Calu3 (cell line): Measurements from ENCODE around the gene NUDT11. TPM values are rescaled to one million over a fixed set of nuclear protein-coding genes. Genes with fewer than 3 reads are reported as not detected.

Experiments
- BruUV-seq: library from RNA; stranded (reverse); fragments of 400-500 nt; replicated peaks from 2 replicates; lab custom pipeline; 2021; lab: Mats Ljungman, UMichigan
- CTCF ChIA-PET: fragments of 300-600 bp; sonication (Branson Sonifier 250); formaldehyde crosslinking; loops from one replicate; lab custom pipeline; 2022; ENCODE audit warnings: antibody characterized with exemption; lab: Charles Lee
- DNase-seq: peaks from one replicate; pipeline ENCODE4 v3.0.0; 2022
- H3K27ac Mint-ChIP-seq: one replicate; pipeline ENCODE4 v1.8.0; 2022; ENCODE audit warnings: mixed read lengths; ENCODE audit not compliant: unreplicated experiment
- H3K27me3 Mint-ChIP-seq: one replicate; pipeline ENCODE4 v1.8.0; 2022; ENCODE audit warnings: mixed read lengths; ENCODE audit not compliant: unreplicated experiment
- H3K36me3 Mint-ChIP-seq: one replicate; pipeline ENCODE4 v1.8.0; 2022; ENCODE audit warnings: mild to moderate bottlenecking, moderate library complexity, mixed read lengths; ENCODE audit not compliant: insufficient read depth, unreplicated experiment
- H3K4me1 Mint-ChIP-seq: one replicate; pipeline ENCODE4 v1.8.0; 2022; ENCODE audit warnings: mild to moderate bottlenecking, low read depth, mixed read lengths; ENCODE audit not compliant: unreplicated experiment
- H3K4me3 Mint-ChIP-seq: one replicate; pipeline ENCODE4 v1.8.0; 2022; ENCODE audit warnings: mild to moderate bottlenecking, low read depth, moderate library complexity, mixed read lengths; ENCODE audit not compliant: unreplicated experiment
- H3K9me3 Mint-ChIP-seq: one replicate; pipeline ENCODE4 v1.8.0; 2022; ENCODE audit warnings: low read depth, mixed read lengths; ENCODE audit not compliant: unreplicated experiment
- CTCF ChIP-seq: fragments of 200-600 bp; IDR thresholded peaks from one replicate; pipeline ENCODE4 v1.8.0; 2022; ENCODE audit warnings: antibody characterized with exemption; ENCODE audit not compliant: unreplicated experiment
- intact Hi-C: fragments of 100-400 bp; cut with micrococcal nuclease; formaldehyde crosslinking; loops from one replicate; pipeline ENCODE4 v1.10.0; 2022; ENCODE audit not compliant: unreplicated experiment
- total RNA-seq: library from RNA; stranded (reverse); gene quantifications from 2 replicates; pipeline ENCODE4 v1.2.3, GENCODE V29; 2022

NUDT11 gene
- total RNA-seq, 1 experiment from 2014 or later: 1.3 TPM

GRCh38 chrX:51456246-51456645 is 40.1 kb downstream of the NUDT11 start:
- Mint-ChIP-seq H3K4me3 (no peak overlapping the region), H3K27ac (no peak overlapping the region), H3K4me1 (no peaks in the 10 kb centered on the region), H3K36me3 (no peaks in the 10 kb centered on the region), H3K27me3 (peaks cover 16% of the 10 kb centered on the region), H3K9me3 (no peaks in the 10 kb centered on the region)
- intact Hi-C loops: no loop called here
- no peak for DNase-seq
- BruUV-seq: no TSS peak
- TF ChIP-seq CTCF: no peak
- CTCF ChIA-PET: interaction anchor here (1.1 kb wide), 1 partner anchor 120 kb away, joined by 3 read pairs; no protein-coding TSS in a partner anchor

GRCh38 chrX:51440365-51440764 is 56.0 kb downstream of the NUDT11 start:
- CTCF ChIA-PET: no interaction called here
- Mint-ChIP-seq H3K4me1 (no peaks in the 10 kb centered on the region), H3K27ac (no peak overlapping the region), H3K27me3 (peaks cover 5% of the 10 kb centered on the region), H3K9me3 (no peaks in the 10 kb centered on the region), H3K36me3 (no peaks in the 10 kb centered on the region), H3K4me3 (no peak overlapping the region)
- no peak for TF ChIP-seq CTCF
- BruUV-seq: no TSS peak
- DNase-seq: no peak
- intact Hi-C loops: no loop called here

Other genes starting within 250 kb of the NUDT11 start
- not detected in 2 replicates for gene NUDT10, start 163.8 kb downstream of the NUDT11 start, total RNA-seq
- not detected in 2 replicates for gene CENPVL3, start 122.3 kb upstream of the NUDT11 start, total RNA-seq
- gene CENPVL2, start 186.2 kb upstream of the NUDT11 start, total RNA-seq: not detected in 2 replicates
- not detected in 2 replicates for gene CENPVL1, start 213.9 kb upstream of the NUDT11 start, total RNA-seq
- gene GSPT2, start 246.8 kb upstream of the NUDT11 start, total RNA-seq: 38.1 and 48.5 TPM in 2 replicates